HL-60 (cell line): ENCODE data around the gene CD34.

ENCODE experiments used
- CTCF ChIP-seq: IDR thresholded peaks from one replicate; pipeline ENCODE4 v1.5.1; 2011; ENCODE audit warnings: low read length, control low read depth, inconsistent platforms; ENCODE audit not compliant: insufficient read depth
- GABPA ChIP-seq: IDR thresholded peaks from 2 replicates; pipeline ENCODE4 v1.6.1; 2012; ENCODE audit warnings: low read depth
- POLR2AphosphoS5 ChIP-seq: IDR thresholded peaks from 2 replicates; pipeline ENCODE4 v1.6.1; 2012; ENCODE audit warnings: low read depth
- TF ChIP-seq, protein P1 (sequence below): IDR thresholded peaks from 2 replicates; pipeline ENCODE4 v1.6.1; 2012; ENCODE audit warnings: low read depth; ENCODE audit not compliant: insufficient replicate concordance

- TF ChIP-seq CTCF (no peak), GABPA (no peak), POLR2AphosphoS5 (peak; percentile 95)
- TF ChIP-seq, protein P1, sequence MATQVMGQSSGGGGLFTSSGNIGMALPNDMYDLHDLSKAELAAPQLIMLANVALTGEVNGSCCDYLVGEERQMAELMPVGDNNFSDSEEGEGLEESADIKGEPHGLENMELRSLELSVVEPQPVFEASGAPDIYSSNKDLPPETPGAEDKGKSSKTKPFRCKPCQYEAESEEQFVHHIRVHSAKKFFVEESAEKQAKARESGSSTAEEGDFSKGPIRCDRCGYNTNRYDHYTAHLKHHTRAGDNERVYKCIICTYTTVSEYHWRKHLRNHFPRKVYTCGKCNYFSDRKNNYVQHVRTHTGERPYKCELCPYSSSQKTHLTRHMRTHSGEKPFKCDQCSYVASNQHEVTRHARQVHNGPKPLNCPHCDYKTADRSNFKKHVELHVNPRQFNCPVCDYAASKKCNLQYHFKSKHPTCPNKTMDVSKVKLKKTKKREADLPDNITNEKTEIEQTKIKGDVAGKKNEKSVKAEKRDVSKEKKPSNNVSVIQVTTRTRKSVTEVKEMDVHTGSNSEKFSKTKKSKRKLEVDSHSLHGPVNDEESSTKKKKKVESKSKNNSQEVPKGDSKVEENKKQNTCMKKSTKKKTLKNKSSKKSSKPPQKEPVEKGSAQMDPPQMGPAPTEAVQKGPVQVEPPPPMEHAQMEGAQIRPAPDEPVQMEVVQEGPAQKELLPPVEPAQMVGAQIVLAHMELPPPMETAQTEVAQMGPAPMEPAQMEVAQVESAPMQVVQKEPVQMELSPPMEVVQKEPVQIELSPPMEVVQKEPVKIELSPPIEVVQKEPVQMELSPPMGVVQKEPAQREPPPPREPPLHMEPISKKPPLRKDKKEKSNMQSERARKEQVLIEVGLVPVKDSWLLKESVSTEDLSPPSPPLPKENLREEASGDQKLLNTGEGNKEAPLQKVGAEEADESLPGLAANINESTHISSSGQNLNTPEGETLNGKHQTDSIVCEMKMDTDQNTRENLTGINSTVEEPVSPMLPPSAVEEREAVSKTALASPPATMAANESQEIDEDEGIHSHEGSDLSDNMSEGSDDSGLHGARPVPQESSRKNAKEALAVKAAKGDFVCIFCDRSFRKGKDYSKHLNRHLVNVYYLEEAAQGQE = no peak
Observed at GRCh38 chr1:207861442-207862177, 49.3 kb downstream of the CD34 start.
